ENCODE data around the gene DNAJC15.

Gene DNAJC15

DNA sequence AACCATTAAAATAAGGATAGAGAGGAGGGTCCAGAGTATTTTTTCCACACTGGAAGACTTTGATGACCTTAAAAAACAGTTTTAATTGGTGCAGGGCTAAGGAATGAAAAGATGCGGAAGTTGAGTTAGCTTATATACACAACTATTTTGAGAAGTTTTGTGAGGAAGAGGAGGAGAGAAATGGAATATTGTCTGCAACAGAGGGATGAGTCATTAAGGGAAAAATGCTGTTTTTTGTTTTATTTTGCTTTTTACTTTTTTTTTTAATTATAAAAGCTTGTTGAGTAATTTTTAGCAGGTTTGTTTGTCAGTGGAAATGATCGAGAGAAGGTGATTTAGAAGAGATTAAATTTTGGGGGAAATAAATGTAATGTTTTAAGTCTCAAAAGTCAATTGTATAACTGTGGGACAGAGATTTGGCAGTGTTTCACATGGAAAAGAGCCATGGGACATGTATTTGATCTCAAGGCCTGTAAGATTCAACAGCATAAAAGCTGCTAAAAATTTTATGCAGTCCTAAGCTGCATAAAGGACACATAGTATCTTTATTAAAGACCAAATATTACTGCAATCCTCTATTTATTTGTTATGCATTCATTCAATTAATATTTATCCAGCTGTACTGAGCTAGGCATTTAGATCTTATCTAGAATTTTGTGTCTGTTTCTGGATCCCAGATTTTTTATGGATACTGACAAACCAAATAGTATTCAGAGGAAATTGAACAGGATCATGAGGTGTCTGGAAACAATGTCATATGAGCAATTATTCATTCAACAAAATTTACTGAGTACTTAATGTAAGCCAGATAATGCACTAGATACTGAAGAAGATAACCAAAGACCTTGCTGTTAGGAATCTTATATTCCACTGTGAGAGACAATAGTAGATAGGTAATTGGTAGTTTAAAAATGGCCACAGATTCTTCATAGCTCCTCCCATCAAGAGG lies 72.7 kb downstream of the DNAJC15 start:
- CTCF ChIA-PET: interaction anchor here (1.1 to 3.0 kb wide), 2 partner anchors 10 kb away, joined by 4 to 16 read pairs; no protein-coding TSS in a partner anchor
- DNase-seq (ENCODE audit: low read depth, low spot score): no peak
- POLR2A ChIA-PET: interaction anchor here (0.6 to 1.1 kb wide), 2 partner anchors 783 kb away, joined by 4 read pairs; no protein-coding TSS in a partner anchor
- TF ChIP-seq, protein P1, sequence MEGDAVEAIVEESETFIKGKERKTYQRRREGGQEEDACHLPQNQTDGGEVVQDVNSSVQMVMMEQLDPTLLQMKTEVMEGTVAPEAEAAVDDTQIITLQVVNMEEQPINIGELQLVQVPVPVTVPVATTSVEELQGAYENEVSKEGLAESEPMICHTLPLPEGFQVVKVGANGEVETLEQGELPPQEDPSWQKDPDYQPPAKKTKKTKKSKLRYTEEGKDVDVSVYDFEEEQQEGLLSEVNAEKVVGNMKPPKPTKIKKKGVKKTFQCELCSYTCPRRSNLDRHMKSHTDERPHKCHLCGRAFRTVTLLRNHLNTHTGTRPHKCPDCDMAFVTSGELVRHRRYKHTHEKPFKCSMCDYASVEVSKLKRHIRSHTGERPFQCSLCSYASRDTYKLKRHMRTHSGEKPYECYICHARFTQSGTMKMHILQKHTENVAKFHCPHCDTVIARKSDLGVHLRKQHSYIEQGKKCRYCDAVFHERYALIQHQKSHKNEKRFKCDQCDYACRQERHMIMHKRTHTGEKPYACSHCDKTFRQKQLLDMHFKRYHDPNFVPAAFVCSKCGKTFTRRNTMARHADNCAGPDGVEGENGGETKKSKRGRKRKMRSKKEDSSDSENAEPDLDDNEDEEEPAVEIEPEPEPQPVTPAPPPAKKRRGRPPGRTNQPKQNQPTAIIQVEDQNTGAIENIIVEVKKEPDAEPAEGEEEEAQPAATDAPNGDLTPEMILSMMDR (IDR thresholded peaks at IDR 0.05; ENCODE audit: insufficient read depth, low read length, missing control alignments): no peak
- H3K4me3 ChIP-seq (ENCODE audit: low read depth, low read length): no peak overlapping the region

DNA sequence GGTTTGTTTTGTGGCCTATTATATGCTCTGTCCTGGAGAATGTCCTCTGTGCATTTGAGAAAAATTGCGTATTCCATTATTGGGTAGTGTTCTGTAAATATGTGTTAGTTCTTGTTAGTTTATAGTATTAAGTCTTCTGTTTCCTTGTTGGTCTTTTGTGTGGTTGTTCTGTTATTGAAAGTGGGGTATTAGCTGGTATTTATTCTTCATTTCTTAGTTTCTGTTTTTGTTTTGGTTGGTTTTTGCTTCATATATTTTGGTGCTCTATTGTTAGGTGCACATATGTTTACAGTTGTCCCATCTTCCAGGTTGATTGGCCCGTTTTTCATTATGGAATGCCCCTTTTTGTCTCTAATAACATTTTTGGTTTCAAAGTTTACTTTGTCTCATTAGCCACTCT lies 77.3 kb downstream of the DNAJC15 start:
- H3K4me3 ChIP-seq (ENCODE audit: low read depth, low read length): no peak overlapping the region
- ChIA-PET POLR2A (interaction anchor here (0.6 kb wide), 1 partner anchor 32 kb away, joined by 3 read pairs; no protein-coding TSS in a partner anchor), CTCF (interaction anchor here (0.7 kb wide), 1 partner anchor 14 kb away, joined by 3 read pairs; no protein-coding TSS in a partner anchor)
- TF ChIP-seq, protein P1 (IDR thresholded peaks at IDR 0.05; ENCODE audit: insufficient read depth, low read length, missing control alignments): no peak
- DNase-seq (ENCODE audit: low read depth, low spot score): no peak

DNA sequence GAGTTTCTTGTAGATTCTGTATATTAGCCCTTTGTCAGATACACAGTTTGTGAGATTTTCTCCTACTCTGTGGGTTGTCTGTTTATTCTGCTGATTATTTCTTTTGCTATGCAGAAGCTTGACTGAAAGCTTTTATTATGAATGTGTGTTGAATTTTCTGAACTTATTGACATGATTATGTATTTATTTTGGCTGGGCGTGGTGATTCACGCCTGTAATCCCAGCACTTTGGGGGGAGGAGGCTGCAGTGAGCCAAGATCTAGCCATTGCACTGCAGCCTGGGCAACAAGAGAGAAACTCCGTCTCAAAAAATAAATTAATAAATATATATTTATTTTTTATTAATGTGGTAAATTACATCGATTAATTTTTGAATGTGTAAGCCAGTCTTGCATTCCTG lies 78.9 kb downstream of the DNAJC15 start:
- TF ChIP-seq, protein P1 (IDR thresholded peaks at IDR 0.05; ENCODE audit: insufficient read depth, low read length, missing control alignments): no peak
- no peak for DNase-seq (ENCODE audit: low read depth, low spot score)
- ChIA-PET CTCF (no interaction called here), POLR2A (no interaction called here)
- no peak overlapping the region for H3K4me3 ChIP-seq (ENCODE audit: low read depth, low read length)

DNA sequence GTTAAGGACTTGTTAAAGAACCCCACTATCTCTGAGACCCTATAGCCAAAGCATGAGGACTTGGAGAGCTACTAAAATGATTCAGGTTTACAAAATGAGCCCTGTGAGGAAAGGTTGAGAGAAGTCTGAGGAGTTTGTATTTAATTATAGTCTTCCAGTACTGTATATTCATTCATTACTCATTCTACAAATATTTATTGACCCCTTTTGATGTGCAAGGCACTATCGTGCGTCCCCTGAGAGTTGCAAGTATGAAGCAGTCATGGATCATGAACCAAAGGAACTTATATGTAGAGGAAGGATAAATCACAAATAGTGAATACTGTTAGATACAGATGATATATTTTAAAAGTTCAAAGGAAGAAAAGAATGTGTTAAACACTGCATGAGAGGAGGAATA lies 84.4 kb downstream of the DNAJC15 start:
- CTCF ChIA-PET: interaction anchor here (1.0 to 1.5 kb wide), 2 partner anchors 23 to 35 kb away, joined by 4 read pairs; no protein-coding TSS in a partner anchor
- TF ChIP-seq, protein P1 (IDR thresholded peaks at IDR 0.05; ENCODE audit: insufficient read depth, low read length, missing control alignments): no peak
- H3K4me3 ChIP-seq (ENCODE audit: low read depth, low read length): no peak overlapping the region
- peak; percentile 31 for DNase-seq (ENCODE audit: low read depth, low spot score)
- POLR2A ChIA-PET: no interaction called here

DNA sequence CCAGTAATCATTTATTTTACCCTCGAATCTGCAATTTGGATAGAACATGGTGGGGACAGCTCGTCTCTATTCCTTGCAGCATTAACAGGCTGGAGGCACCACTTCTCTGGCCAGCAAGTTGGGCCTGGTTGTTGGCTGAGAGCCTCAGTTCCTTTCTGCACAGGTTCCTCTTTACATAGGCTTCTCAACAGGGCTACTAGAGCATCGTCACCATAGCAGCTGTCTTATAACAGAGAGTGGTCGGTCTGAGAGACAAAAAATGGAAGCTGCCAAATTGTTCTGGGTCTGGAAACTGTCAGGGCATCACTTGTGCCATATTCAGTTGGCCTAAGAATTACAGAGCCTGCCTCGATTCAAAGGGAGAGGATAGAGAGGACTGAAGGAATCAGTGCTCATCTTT lies 86.7 kb downstream of the DNAJC15 start:
- no peak overlapping the region for H3K4me3 ChIP-seq (ENCODE audit: low read depth, low read length)
- ChIA-PET POLR2A (no interaction called here), CTCF (interaction anchor here (1.0 kb wide), 1 partner anchor 694 kb away, joined by 4 read pairs; no protein-coding TSS in a partner anchor)
- DNase-seq (ENCODE audit: low read depth, low spot score): no peak
- TF ChIP-seq, protein P1 (IDR thresholded peaks at IDR 0.05; ENCODE audit: insufficient read depth, low read length, missing control alignments): no peak

DNA sequence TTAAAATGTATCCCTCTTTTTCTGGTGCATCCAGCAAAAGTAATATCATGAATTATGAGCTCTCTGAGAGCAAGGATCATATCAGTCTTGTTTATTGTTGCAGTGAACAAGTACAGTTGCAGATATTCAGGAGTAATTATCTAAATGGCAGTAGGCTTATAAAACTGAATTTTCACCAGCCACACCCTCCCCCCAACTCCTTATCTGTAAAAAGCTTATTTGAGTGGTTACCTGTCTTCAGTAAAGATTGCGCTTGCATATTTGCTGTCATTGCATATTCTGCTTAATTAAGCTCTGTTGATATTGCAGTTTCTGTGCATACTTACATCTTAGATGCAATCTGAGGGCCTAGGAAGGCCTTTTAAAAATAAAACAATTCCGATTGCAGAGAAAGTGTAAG lies 87.3 kb downstream of the DNAJC15 start:
- DNase-seq (ENCODE audit: low read depth, low spot score): no peak
- CTCF ChIA-PET: interaction anchor here (1.0 kb wide), 1 partner anchor 693 kb away, joined by 4 read pairs; no protein-coding TSS in a partner anchor
- POLR2A ChIA-PET: no interaction called here
- H3K4me3 ChIP-seq (ENCODE audit: low read depth, low read length): no peak overlapping the region
- TF ChIP-seq, protein P1 (IDR thresholded peaks at IDR 0.05; ENCODE audit: insufficient read depth, low read length, missing control alignments): no peak
